Measurements from ENCODE around the gene AQP11. TPM values are rescaled to one million over a fixed set of nuclear protein-coding genes. Genes with fewer than 3 reads are reported as not detected.

The AQP11 gene
- total RNA-seq, 1 experiment from 2014 or later, result 2.2 TPM

- POLR2A ChIA-PET (ENCODE audit: unreplicated experiment), result no interaction called here
- no peaks in the 10 kb centered on the region for H3K36me3 ChIP-seq (ENCODE audit: low read depth, low read length)
- intact Hi-C loops (cut with micrococcal nuclease), result no loop called here
- H3K9me2 ChIP-seq (replicated peaks; ENCODE audit: low read length), result no peaks in the 10 kb centered on the region
- ATAC-seq (no peak), DNase-seq (no peak)
- no peak overlapping the region for H3K4me2 ChIP-seq (ENCODE audit: low read length)
- H3K9ac ChIP-seq (ENCODE audit: low read length), result no peak overlapping the region
- no peak overlapping the region for H3K4me3 ChIP-seq (ENCODE audit: low read length)
- peaks cover 17% of the 10 kb centered on the region for H3K4me1 ChIP-seq (ENCODE audit: insufficient read depth, low read length)
- no peaks in the 10 kb centered on the region for H3K79me2 ChIP-seq (ENCODE audit: low read length)
- H3K9me3 ChIP-seq (ENCODE audit: low read length), result no peaks in the 10 kb centered on the region
- no peaks in the 10 kb centered on the region for H3F3A ChIP-seq (ENCODE audit: low read length, unreplicated experiment)
- TF ChIP-seq EZH2 (IDR thresholded peaks at IDR 0.05; ENCODE audit: low read length, unreplicated experiment) (no peak), EZH2phosphoT487 (IDR thresholded peaks at IDR 0.05; ENCODE audit: borderline replicate concordance, low read length) (no peak)
- TF ChIP-seq, protein P1, sequence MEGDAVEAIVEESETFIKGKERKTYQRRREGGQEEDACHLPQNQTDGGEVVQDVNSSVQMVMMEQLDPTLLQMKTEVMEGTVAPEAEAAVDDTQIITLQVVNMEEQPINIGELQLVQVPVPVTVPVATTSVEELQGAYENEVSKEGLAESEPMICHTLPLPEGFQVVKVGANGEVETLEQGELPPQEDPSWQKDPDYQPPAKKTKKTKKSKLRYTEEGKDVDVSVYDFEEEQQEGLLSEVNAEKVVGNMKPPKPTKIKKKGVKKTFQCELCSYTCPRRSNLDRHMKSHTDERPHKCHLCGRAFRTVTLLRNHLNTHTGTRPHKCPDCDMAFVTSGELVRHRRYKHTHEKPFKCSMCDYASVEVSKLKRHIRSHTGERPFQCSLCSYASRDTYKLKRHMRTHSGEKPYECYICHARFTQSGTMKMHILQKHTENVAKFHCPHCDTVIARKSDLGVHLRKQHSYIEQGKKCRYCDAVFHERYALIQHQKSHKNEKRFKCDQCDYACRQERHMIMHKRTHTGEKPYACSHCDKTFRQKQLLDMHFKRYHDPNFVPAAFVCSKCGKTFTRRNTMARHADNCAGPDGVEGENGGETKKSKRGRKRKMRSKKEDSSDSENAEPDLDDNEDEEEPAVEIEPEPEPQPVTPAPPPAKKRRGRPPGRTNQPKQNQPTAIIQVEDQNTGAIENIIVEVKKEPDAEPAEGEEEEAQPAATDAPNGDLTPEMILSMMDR (conservative IDR thresholded peaks at IDR 0.05; ENCODE audit: low read depth, low read length), result no peak
- H3K27me3 ChIP-seq (ENCODE audit: low read length), result no peaks in the 10 kb centered on the region
- no peak overlapping the region for H3K27ac ChIP-seq (ENCODE audit: low read length)
- no peaks in the 10 kb centered on the region for H4K20me1 ChIP-seq (ENCODE audit: low read length)
- CTCF ChIA-PET, result no interaction called here
- no peak overlapping the region for H2AFZ ChIP-seq (ENCODE audit: low read length)
- BruUV-seq (replicated peaks), result no TSS peak
Measured at GRCh38 chr11:77593883-77594282, 4.1 kb downstream of the AQP11 start.

DNA sequence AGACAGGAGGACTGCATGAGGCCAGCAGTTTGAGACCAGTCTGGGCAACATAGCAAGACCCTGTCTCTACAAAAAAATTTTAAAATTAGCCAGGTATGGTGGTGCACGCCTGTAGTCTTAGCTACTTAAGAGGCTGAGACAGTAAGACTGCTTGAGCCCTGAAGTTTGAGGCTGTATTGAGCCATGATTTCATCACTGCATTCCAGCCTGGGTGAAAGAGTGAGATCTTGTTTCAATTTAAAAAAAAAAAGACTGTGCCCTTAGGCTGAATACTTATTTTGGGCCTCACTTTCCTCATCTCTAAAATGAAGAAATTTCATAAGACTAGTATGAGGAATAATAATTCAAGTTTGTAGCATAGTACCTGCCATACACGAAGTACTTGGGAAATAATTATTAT, 6.9 kb downstream of the AQP11 start:
- no peaks in the 10 kb centered on the region for H3K9me2 ChIP-seq (replicated peaks; ENCODE audit: low read length)
- no peaks in the 10 kb centered on the region for H3K79me2 ChIP-seq (ENCODE audit: low read length)
- CTCF ChIA-PET, result interaction anchor here (0.7 kb wide), 1 partner anchor 14 kb away, joined by 3 read pairs; no protein-coding TSS in a partner anchor
- POLR2A ChIA-PET (ENCODE audit: unreplicated experiment), result interaction anchor here (0.7 kb wide), 1 partner anchor 49 kb away, joined by 12 read pairs; no protein-coding TSS in a partner anchor
- no peaks in the 10 kb centered on the region for H3F3A ChIP-seq (ENCODE audit: low read length, unreplicated experiment)
- DNase-seq (peak; percentile 19), ATAC-seq (no peak)
- TF ChIP-seq, protein P1 (conservative IDR thresholded peaks at IDR 0.05; ENCODE audit: low read depth, low read length), result no peak
- TF ChIP-seq EZH2phosphoT487 (IDR thresholded peaks at IDR 0.05; ENCODE audit: borderline replicate concordance, low read length), result no peak
- TF ChIP-seq EZH2 (IDR thresholded peaks at IDR 0.05; ENCODE audit: low read length, unreplicated experiment), result no peak
- H2AFZ ChIP-seq (ENCODE audit: low read length), result no peak overlapping the region
- no TSS peak for BruUV-seq (replicated peaks)
- H4K20me1 ChIP-seq (ENCODE audit: low read length), result no peaks in the 10 kb centered on the region
- no peak overlapping the region for H3K9ac ChIP-seq (ENCODE audit: low read length)
- intact Hi-C loops (cut with micrococcal nuclease), result no loop called here
- H3K4me2 ChIP-seq (ENCODE audit: low read length), result no peak overlapping the region
- H3K4me1 ChIP-seq (ENCODE audit: insufficient read depth, low read length), result peaks cover 4% of the 10 kb centered on the region
- H3K4me3 ChIP-seq (ENCODE audit: low read length), result no peak overlapping the region
- no peaks in the 10 kb centered on the region for H3K27me3 ChIP-seq (ENCODE audit: low read length)
- no peak overlapping the region for H3K27ac ChIP-seq (ENCODE audit: low read length)
- H3K36me3 ChIP-seq (ENCODE audit: low read depth, low read length), result no peaks in the 10 kb centered on the region
- no peaks in the 10 kb centered on the region for H3K9me3 ChIP-seq (ENCODE audit: low read length)

DNA sequence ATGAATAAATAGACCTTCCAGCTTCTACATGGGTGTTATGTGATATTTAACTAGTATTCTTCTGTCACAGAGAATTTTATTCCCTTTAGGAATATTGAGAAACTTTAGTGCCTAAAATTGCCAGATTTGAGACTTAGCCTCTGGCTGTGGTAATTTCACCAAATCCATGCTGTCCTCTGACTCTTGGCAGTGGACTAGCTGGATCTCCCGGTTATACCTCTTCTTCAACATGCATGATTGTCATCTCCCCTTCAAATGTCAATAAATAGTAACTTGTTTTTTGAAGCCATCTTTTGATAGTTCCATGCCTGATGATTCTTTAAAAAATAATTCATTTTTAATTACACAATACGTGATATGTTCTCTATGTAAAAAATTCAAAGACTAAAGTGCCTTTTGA, 8.4 kb downstream of the AQP11 start:
- no peaks in the 10 kb centered on the region for H3K9me2 ChIP-seq (replicated peaks; ENCODE audit: low read length)
- H3K4me2 ChIP-seq (ENCODE audit: low read length), result no peak overlapping the region
- TF ChIP-seq, protein P1 (conservative IDR thresholded peaks at IDR 0.05; ENCODE audit: low read depth, low read length), result no peak
- TF ChIP-seq EZH2 (IDR thresholded peaks at IDR 0.05; ENCODE audit: low read length, unreplicated experiment), result no peak
- no peak for TF ChIP-seq EZH2phosphoT487 (IDR thresholded peaks at IDR 0.05; ENCODE audit: borderline replicate concordance, low read length)
- ChIA-PET CTCF (no interaction called here), POLR2A (ENCODE audit: unreplicated experiment) (no interaction called here)
- H3K4me1 ChIP-seq (ENCODE audit: insufficient read depth, low read length), result peaks cover 19% of the 10 kb centered on the region
- no peaks in the 10 kb centered on the region for H3K79me2 ChIP-seq (ENCODE audit: low read length)
- intact Hi-C loops (cut with micrococcal nuclease), result no loop called here
- ATAC-seq, result no peak
- DNase-seq, result peak; percentile 37
- no peak overlapping the region for H3K9ac ChIP-seq (ENCODE audit: low read length)
- H3K9me3 ChIP-seq (ENCODE audit: low read length), result no peaks in the 10 kb centered on the region
- no peaks in the 10 kb centered on the region for H3K36me3 ChIP-seq (ENCODE audit: low read depth, low read length)
- H3K27me3 ChIP-seq (ENCODE audit: low read length), result no peaks in the 10 kb centered on the region
- H3K27ac ChIP-seq (ENCODE audit: low read length), result no peak overlapping the region
- BruUV-seq (replicated peaks), result no TSS peak
- no peaks in the 10 kb centered on the region for H4K20me1 ChIP-seq (ENCODE audit: low read length)
- no peak overlapping the region for H3K4me3 ChIP-seq (ENCODE audit: low read length)
- no peak overlapping the region for H2AFZ ChIP-seq (ENCODE audit: low read length)
- H3F3A ChIP-seq (ENCODE audit: low read length, unreplicated experiment), result peaks cover 5% of the 10 kb centered on the region
